ENCODE data around the gene RALGPS1. TPM values are rescaled to one million over a fixed set of nuclear protein-coding genes. Genes with fewer than 3 reads are reported as not detected.

Gene RALGPS1
- total and polyA plus RNA-seq, 4 experiments from 2014 or later, result 0.84 to 10.3 (median 5.8) TPM

DNA sequence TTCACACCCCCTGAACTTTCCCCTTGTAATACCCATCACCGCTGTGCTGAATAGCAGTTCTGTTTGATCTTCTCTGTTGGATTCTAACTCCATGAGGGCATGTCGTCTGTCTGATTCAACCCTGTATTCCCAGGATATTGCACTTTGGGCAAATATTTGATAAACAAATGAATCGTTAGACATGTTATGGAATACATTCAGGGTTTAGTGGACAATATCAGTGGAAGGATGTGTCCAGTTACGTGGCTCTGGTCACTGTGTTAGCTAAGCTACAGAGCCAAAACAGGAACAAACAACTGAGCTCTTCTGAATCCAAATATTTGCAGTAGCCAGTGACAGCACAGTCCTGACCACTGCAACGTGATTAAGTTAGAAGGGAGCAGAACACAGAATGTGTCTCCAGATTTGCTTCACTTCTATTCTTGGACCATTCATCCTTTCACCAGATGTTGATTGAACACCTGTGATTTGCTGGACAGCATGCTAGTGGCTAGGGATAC is 194.7 kb downstream of the RALGPS1 start:
- peaks cover 0 to 2% (median 0%) of the 10 kb centered on the region in 4 donors for H3K4me1 Mint-ChIP-seq
- H3K27me3 Mint-ChIP-seq, result no peaks in the 10 kb centered on the region
- no peaks in the 10 kb centered on the region for H3K36me3 ChIP-seq (ENCODE audit: insufficient read depth, low read length)
- no peaks in the 10 kb centered on the region for H3K4me1 ChIP-seq (ENCODE audit: insufficient read depth, low read length)
- peaks cover 0 to 2% (median 0%) of the 10 kb centered on the region in 8 donors for H3K9me3 Mint-ChIP-seq
- ChIA-PET CTCF (ENCODE audit: partially characterized antibody) (no interaction called here), POLR2A (ENCODE audit: partially characterized antibody) (no interaction called here)
- no peaks in the 10 kb centered on the region for H3K9me3 ChIP-seq (ENCODE audit: control insufficient read depth in 1 of 2, low read length in 2 of 2)
- H3K27ac Mint-ChIP-seq, result no peak overlapping the region
- H3K4me3 ChIP-seq (ENCODE audit: low read length in 2 of 2), result no peak overlapping the region
- H3K27me3 ChIP-seq (ENCODE audit: insufficient read depth, low read length), result no peaks in the 10 kb centered on the region
- no peak for DNase-seq
- no peaks in the 10 kb centered on the region for H3K36me3 Mint-ChIP-seq
- H3K4me3 Mint-ChIP-seq, result no peak overlapping the region
- no peak overlapping the region for H3K27ac ChIP-seq (ENCODE audit: low read depth, low read length)
- intact Hi-C loops (cut with micrococcal nuclease), result no loop called here

DNA sequence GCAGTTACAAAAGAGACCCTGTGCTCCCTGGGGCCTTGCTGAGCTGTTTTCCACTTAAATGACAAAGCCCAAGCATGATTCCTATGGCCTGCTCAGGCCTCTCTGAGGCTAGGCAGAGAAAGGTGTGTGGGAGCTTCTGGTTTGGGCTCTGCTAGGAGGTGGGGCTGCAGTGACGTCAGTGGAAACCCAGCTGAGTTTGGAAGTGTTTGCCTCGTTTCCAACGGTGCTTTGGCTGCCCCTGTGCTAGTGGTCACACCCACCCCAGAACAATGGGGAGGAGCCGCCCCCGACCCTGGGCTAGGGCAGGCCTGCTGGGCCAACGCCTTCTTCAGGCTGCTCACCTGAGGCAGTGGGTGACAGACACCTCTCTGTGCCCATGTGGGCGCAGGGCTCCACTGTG is 197.5 kb downstream of the RALGPS1 start:
- POLR2A ChIA-PET (ENCODE audit: partially characterized antibody), result no interaction called here
- CTCF ChIA-PET (ENCODE audit: partially characterized antibody), result no interaction called here
- H3K4me3 Mint-ChIP-seq, result no peak overlapping the region
- Histone ChIP-seq H3K27ac (ENCODE audit: low read depth, low read length) (no peak overlapping the region), H3K36me3 (ENCODE audit: insufficient read depth, low read length) (no peaks in the 10 kb centered on the region), H3K4me3 (ENCODE audit: low read length in 2 of 2) (no peak overlapping the region), H3K4me1 (ENCODE audit: insufficient read depth, low read length) (peaks cover 12% of the 10 kb centered on the region), H3K9me3 (ENCODE audit: control insufficient read depth in 1 of 2, low read length in 2 of 2) (no peaks in the 10 kb centered on the region), H3K27me3 (ENCODE audit: insufficient read depth, low read length) (no peaks in the 10 kb centered on the region)
- H3K36me3 Mint-ChIP-seq, result no peaks in the 10 kb centered on the region
- DNase-seq, result no peak
- H3K27me3 Mint-ChIP-seq, result no peaks in the 10 kb centered on the region
- H3K27ac Mint-ChIP-seq, result no peak overlapping the region
- intact Hi-C loops (cut with micrococcal nuclease), result no loop called here
- H3K4me1 Mint-ChIP-seq, result peaks cover 6 to 18% (median 11%) of the 10 kb centered on the region in 4 donors
- H3K9me3 Mint-ChIP-seq, result peaks cover 0 to 2% (median 0%) of the 10 kb centered on the region in 8 donors

DNA sequence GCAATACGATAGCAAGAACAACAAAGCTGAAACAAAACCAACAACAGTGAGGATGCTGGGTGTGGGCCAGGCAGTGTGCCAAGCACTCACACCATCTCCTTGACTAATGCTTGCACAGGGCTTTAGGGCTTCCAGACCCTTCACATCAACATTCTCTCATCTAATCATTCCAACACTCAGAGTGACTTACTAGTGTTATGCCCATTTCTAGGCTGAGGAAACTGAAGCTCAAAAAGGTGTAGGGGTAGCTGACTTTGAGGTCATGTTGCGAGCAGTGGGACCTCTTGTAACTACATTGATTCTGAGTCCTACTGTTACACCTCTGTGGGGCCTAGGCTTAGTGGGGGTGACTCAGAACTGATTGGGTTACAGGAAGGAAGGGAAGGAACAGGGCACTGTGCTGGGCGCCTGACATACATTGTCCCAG is 198.2 kb downstream of the RALGPS1 start:
- peaks cover 0 to 2% (median 0%) of the 10 kb centered on the region in 8 donors for H3K9me3 Mint-ChIP-seq
- Histone ChIP-seq H3K9me3 (ENCODE audit: control insufficient read depth in 1 of 2, low read length in 2 of 2) (no peaks in the 10 kb centered on the region), H3K4me3 (ENCODE audit: low read length in 2 of 2) (no peak overlapping the region), H3K27ac (ENCODE audit: low read depth, low read length) (no peak overlapping the region), H3K36me3 (ENCODE audit: insufficient read depth, low read length) (no peaks in the 10 kb centered on the region), H3K4me1 (ENCODE audit: insufficient read depth, low read length) (peaks cover 12% of the 10 kb centered on the region), H3K27me3 (ENCODE audit: insufficient read depth, low read length) (no peaks in the 10 kb centered on the region)
- CTCF ChIA-PET (ENCODE audit: partially characterized antibody), result no interaction called here
- no peak overlapping the region for H3K27ac Mint-ChIP-seq
- DNase-seq, result no peak
- POLR2A ChIA-PET (ENCODE audit: partially characterized antibody), result no interaction called here
- H3K27me3 Mint-ChIP-seq, result no peaks in the 10 kb centered on the region
- peaks cover 6 to 20% (median 12%) of the 10 kb centered on the region in 4 donors for H3K4me1 Mint-ChIP-seq
- intact Hi-C loops (cut with micrococcal nuclease), result no loop called here
- no peaks in the 10 kb centered on the region for H3K36me3 Mint-ChIP-seq
- H3K4me3 Mint-ChIP-seq, result no peak overlapping the region

- no peaks in the 10 kb centered on the region for H3K9me3 Mint-ChIP-seq
- peaks cover 6 to 20% (median 12%) of the 10 kb centered on the region in 4 donors for H3K4me1 Mint-ChIP-seq
- ChIA-PET CTCF (ENCODE audit: partially characterized antibody) (no interaction called here), POLR2A (ENCODE audit: partially characterized antibody) (no interaction called here)
- Histone ChIP-seq H3K9me3 (ENCODE audit: control insufficient read depth in 1 of 2, low read length in 2 of 2) (no peaks in the 10 kb centered on the region), H3K36me3 (ENCODE audit: insufficient read depth, low read length) (no peaks in the 10 kb centered on the region), H3K4me3 (ENCODE audit: low read length in 2 of 2) (no peak overlapping the region), H3K4me1 (ENCODE audit: insufficient read depth, low read length) (peaks cover 12% of the 10 kb centered on the region), H3K27me3 (ENCODE audit: insufficient read depth, low read length) (no peaks in the 10 kb centered on the region), H3K27ac (ENCODE audit: low read depth, low read length) (no peak overlapping the region)
- no peak for DNase-seq
- no peak overlapping the region for H3K4me3 Mint-ChIP-seq
- H3K36me3 Mint-ChIP-seq, result no peaks in the 10 kb centered on the region
- H3K27me3 Mint-ChIP-seq, result no peaks in the 10 kb centered on the region
- intact Hi-C loops (cut with micrococcal nuclease), result no loop called here
- no peak overlapping the region for H3K27ac Mint-ChIP-seq
Observed at GRCh38 chr9:127113191-127113972, 198.8 kb downstream of the RALGPS1 start.

- H3K27ac ChIP-seq (ENCODE audit: low read depth, low read length), result no peak overlapping the region
- no peak overlapping the region for H3K4me3 Mint-ChIP-seq
- peaks cover 6 to 20% (median 12%) of the 10 kb centered on the region in 4 donors for H3K4me1 Mint-ChIP-seq
- no peaks in the 10 kb centered on the region for H3K27me3 Mint-ChIP-seq
- no peaks in the 10 kb centered on the region for H3K9me3 Mint-ChIP-seq
- H3K36me3 Mint-ChIP-seq, result peaks cover 0 to 8% of the 10 kb centered on the region in 2 donors
- intact Hi-C loops (cut with micrococcal nuclease), result no loop called here
- no peaks in the 10 kb centered on the region for H3K27me3 ChIP-seq (ENCODE audit: insufficient read depth, low read length)
- H3K4me1 ChIP-seq (ENCODE audit: insufficient read depth, low read length), result peaks cover 12% of the 10 kb centered on the region
- no peaks in the 10 kb centered on the region for H3K9me3 ChIP-seq (ENCODE audit: control insufficient read depth in 1 of 2, low read length in 2 of 2)
- DNase-seq, result no peak
- no peak overlapping the region for H3K27ac Mint-ChIP-seq
- CTCF ChIA-PET (ENCODE audit: partially characterized antibody), result no interaction called here
- no peak overlapping the region for H3K4me3 ChIP-seq (ENCODE audit: low read length in 2 of 2)
- POLR2A ChIA-PET (ENCODE audit: partially characterized antibody), result no interaction called here
- no peaks in the 10 kb centered on the region for H3K36me3 ChIP-seq (ENCODE audit: insufficient read depth, low read length)
Observed at GRCh38 chr9:127114606-127115005, 200.0 kb downstream of the RALGPS1 start.

DNA sequence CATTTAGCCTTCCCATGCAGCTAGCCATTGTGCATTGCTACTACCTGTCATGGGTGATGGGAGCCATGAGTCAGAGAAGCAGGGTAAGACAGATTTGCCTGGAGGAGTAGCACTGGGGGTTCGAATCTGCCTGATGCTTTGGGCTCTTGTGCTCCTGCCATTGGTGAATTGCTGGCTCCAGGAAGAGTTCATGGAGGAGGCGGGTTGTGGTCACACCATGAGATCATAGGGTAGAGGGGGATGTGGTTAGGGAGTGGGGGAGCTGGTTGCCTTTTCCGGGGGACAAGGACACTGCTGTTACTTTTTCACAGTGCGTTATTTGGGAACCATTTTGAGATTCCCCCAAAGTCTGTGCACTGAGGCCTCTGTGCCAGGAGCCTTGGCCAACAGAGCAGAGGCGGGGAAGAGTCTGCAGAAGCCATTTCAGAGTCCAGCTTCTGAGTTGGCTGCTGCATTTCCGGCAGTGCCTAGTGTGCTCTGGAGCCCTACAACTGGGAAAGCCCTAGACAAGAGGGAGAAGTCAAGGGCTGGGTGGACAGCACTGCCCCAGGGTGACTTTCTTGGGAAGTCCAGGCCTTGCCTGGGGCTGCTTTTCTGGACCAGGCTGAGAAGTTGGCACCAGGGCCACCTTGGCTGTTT is 201.6 kb downstream of the RALGPS1 start:
- Histone ChIP-seq H3K36me3 (ENCODE audit: insufficient read depth, low read length) (no peaks in the 10 kb centered on the region), H3K27ac (ENCODE audit: low read depth, low read length) (no peak overlapping the region), H3K4me1 (ENCODE audit: insufficient read depth, low read length) (peaks cover 12% of the 10 kb centered on the region), H3K9me3 (ENCODE audit: control insufficient read depth in 1 of 2, low read length in 2 of 2) (no peaks in the 10 kb centered on the region), H3K4me3 (ENCODE audit: low read length in 2 of 2) (no peak overlapping the region), H3K27me3 (ENCODE audit: insufficient read depth, low read length) (no peaks in the 10 kb centered on the region)
- DNase-seq, result no peak
- POLR2A ChIA-PET (ENCODE audit: partially characterized antibody), result no interaction called here
- Mint-ChIP-seq H3K36me3 (peaks cover 0 to 8% of the 10 kb centered on the region in 2 donors), H3K27ac (peak overlapping the region in 2 of 7 donors; percentile 57 to 83), H3K27me3 (peaks cover 3 to 6% of the 10 kb centered on the region in 2 donors), H3K4me3 (peak overlapping the region in 3 of 8 donors; percentile 11 to 56 (median 51)), H3K9me3 (no peaks in the 10 kb centered on the region), H3K4me1 (peaks cover 6 to 20% (median 12%) of the 10 kb centered on the region in 4 donors)
- CTCF ChIA-PET (ENCODE audit: partially characterized antibody), result interaction anchor here (0.8 kb wide), 1 partner anchor 8 kb away, joined by 3 read pairs; no protein-coding TSS in a partner anchor
- intact Hi-C loops (cut with micrococcal nuclease), result no loop called here

DNA sequence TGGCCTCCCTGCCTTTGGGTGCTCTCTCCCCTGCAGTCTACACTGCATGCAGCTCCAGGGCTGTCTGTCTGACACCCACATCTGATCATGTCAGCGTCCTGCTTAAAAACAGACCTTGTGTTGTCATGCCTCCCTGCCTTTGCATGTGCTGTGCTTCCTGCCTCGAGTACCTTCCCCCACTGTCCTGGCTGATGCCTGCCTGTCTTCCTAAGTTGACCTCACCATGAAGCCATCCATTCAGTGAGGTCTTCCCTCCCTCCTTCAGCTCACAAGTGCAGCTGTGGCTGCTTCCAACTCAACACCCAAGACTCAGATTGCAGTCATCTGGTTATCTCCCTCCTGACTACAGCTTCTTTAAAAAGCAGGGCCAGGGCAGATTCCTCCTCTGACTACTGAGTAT is 202.4 kb downstream of the RALGPS1 start:
- no peak overlapping the region for H3K4me3 ChIP-seq (ENCODE audit: low read length in 2 of 2)
- CTCF ChIA-PET (ENCODE audit: partially characterized antibody), result interaction anchor here (0.8 to 1.6 kb wide), 2 partner anchors 9 to 152 kb away, joined by 3 to 5 read pairs; no protein-coding TSS in a partner anchor

More for the DNA sequence above, 202.4 kb downstream of the RALGPS1 start:
- Mint-ChIP-seq H3K27ac (peak overlapping the region in 4 of 7 donors; percentile 1 to 49 (median 20)), H3K36me3 (peaks cover 0 to 8% of the 10 kb centered on the region in 2 donors), H3K27me3 (peaks cover 8 to 10% of the 10 kb centered on the region in 2 donors), H3K9me3 (no peaks in the 10 kb centered on the region), H3K4me3 (peak overlapping the region in 1 of 8 donors; percentile 36), H3K4me1 (peaks cover 6 to 20% (median 12%) of the 10 kb centered on the region in 4 donors)
- H3K9me3 ChIP-seq (ENCODE audit: control insufficient read depth in 1 of 2, low read length in 2 of 2), result no peaks in the 10 kb centered on the region
- no peak overlapping the region for H3K27ac ChIP-seq (ENCODE audit: low read depth, low read length)
- intact Hi-C loops (cut with micrococcal nuclease), result no loop called here
- H3K27me3 ChIP-seq (ENCODE audit: insufficient read depth, low read length), result no peaks in the 10 kb centered on the region
- POLR2A ChIA-PET (ENCODE audit: partially characterized antibody), result no interaction called here
- peaks cover 12% of the 10 kb centered on the region for H3K4me1 ChIP-seq (ENCODE audit: insufficient read depth, low read length)
- DNase-seq, result no peak
- no peaks in the 10 kb centered on the region for H3K36me3 ChIP-seq (ENCODE audit: insufficient read depth, low read length)
